GM18907 (cell line): Measurements from ENCODE around the gene LIMS1.
"Not testable (repeated sequence)": the region's sequence is repeated elsewhere in the genome, so short reads cannot be mapped to it uniquely, and the experiment has no call there.

Experiments
- ATAC-seq: cut with Tn5 transposase; IDR thresholded peaks from one replicate; pipeline ENCODE4 v1.9.1; 2021; ENCODE audit warnings: mild to moderate bottlenecking, moderate library complexity; ENCODE audit not compliant: unreplicated experiment

LIMS1 gene

DNA sequence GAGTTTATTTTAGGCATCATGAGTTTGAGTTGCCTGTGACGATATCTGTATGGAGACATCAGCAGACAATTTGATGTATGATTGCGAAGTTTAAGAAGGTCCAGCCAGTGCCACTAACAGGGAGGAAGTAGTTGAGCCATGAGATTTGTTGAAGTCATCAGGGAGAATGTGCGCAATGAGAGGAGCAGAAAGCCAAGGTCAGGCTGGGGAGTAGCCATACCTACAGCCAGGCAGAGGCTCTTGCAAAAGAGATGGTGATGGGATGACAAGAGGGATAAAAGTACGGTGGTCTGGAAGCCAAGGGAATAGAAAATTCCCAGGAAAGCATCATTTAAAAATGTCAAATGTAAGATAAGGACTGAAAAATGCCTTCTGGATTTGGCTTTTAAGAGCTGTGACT, 51.2 kb downstream of the LIMS1 start:
- ATAC-seq: no peak

GRCh38 chr2:108586116-108586515, 51.8 kb downstream of the LIMS1 start:
- no peak for ATAC-seq

DNA sequence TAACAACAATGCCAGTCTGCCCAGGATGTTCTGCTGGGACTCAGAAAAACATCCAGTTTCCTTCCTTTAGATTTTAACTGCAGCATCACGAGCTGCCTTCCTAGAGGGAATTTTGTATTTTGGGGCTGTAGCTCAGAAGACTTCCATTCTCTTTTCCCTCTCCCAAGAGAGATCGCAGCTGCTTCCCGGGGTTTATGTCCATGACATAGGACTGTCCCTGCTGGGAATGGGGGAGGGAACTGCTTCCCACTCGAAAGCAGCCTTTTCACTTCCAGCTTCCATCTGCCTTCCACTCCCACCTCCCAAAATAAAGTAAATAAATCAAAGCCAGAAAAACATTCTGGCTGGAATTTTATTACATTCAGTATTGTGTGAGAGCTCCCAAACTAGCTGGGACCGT, 52.4 kb downstream of the LIMS1 start:
- ATAC-seq: no peak

GRCh38 chr2:108587621-108588020, 53.4 kb downstream of the LIMS1 start:
- ATAC-seq: no peak

- ATAC-seq: peak; percentile 37
These were observed 53.9 kb downstream of the LIMS1 start for GRCh38 chr2:108588070-108588668.

GRCh38 chr2:108589372-108589771, 55.1 kb downstream of the LIMS1 start:
- ATAC-seq: no peak

DNA sequence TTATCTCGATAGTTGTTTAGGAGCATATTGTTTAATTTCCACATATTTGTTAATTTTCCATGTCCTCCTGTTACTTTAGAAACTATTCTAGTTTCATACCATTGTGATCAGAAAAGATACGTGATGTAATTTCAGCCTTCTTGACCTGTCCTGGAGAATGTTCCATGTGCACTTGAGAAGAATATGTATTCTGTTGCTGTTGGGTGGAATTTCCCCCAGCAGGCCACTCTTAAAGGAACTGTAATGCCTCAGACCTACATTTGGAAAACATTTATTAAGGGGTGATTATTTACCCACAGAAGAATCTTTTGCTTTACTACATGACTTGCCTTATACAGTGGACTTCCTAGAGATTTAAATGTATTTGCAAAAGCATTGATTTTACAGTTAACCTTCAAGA, 55.5 kb downstream of the LIMS1 start:
- ATAC-seq: no peak

DNA sequence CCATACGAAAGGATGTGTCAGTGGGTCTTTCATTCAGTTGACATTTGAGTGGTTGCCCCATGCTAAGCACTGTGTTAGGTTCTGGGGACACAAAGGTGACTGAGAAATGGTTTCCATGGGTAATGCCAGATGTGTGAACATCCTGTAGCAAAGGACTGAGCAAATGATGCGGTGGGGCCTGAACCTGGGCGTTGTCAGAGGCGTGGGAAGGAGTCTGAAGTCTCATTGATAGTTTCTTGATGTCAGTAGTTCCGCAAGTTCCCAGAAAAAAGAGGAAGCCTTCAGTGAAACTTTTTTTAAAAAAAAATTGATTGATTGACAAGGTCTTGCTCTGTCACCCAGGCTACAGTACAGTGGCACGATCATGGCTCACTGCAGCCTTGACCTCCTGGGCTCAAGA, 56.9 kb downstream of the LIMS1 start:
- peak; percentile 38 for ATAC-seq

DNA sequence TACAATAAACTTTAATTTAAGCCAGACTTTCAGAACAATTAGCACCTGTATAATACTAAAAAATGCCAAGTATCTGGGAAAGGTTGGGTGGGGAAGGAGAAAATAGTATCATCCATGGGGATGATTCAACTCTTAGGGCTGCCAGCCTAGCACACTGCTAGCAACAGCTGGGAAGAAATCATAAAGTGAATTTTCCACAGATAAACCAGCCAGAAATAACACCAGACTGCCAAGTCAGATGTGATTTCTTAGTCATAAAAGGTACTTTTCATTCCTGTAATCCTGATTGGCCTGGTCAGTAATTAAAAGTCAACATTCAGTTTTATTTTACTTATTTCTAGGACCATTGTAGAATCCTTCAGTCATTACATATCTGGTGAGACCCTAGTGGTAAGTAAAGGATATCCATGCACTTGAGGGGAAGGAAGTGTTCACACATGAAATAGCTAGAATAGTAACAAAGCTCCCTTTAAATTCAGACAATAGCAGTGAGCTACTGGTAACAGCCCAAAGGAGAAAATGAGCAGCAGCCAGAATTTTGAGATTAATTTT, 59.4 kb downstream of the LIMS1 start:
- ATAC-seq: peak; percentile 12

DNA sequence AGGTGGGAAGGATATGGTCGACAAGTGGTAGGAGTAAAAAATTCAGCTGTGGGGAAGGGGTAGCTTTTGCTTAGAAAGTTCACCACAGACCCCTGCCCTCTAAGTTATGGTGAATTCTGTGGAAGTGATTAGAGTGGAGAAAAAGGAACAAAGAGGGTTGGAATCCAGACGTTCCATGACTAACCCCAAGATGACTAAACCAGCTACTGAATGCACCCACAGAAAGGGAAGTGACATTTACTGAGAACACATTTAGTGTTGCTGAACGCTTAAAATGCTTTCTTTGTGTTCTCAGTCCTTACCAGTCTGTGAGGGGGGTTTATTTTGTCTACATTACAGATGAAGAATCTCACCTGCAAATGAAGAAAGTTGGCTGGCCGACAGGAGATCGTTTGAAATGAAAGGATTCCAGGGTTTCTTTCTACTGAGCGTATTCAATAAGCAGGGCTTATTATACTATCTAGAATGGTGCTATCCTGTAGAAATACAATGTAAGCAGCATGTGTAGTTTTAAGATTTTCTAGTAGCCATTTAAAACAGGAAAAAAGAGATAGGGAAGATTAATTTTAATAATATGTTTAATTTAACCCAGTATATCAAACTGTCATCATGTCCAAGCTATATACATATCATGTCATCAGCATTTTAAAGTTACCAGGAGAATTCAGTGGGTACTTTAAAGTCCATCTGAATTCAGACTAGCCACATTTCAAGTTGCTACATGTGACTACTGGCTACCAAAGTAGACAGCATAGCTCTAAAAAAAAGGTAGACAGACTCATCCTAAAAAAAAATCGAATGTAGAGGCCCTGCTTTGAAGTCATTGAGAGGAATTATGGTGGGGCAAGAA, 60.1 kb downstream of the LIMS1 start:
- ATAC-seq: peak; percentile 93

DNA sequence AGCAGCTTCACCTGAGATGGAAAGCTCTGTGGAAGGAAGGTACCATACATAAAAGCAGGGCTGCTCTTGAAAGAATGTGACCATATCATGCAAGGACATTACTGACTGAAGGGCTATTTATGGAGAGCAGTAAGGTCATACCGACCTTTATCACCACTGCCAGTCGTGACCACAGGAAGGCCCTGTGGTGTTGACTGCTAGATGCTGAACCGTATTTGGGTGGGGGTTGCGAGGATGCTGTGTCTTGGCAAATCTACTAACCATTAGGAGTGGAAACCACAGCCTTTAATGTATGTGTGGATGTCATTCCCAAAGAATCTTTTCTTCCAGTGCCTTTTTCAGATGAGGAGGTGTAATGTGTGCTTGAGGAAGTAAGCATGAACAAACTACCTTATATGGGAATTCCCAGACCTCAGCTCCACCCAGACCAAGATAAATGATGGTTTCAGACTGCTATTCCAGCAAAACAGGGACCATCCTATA, 60.8 kb downstream of the LIMS1 start:
- peak; percentile 67 for ATAC-seq

DNA sequence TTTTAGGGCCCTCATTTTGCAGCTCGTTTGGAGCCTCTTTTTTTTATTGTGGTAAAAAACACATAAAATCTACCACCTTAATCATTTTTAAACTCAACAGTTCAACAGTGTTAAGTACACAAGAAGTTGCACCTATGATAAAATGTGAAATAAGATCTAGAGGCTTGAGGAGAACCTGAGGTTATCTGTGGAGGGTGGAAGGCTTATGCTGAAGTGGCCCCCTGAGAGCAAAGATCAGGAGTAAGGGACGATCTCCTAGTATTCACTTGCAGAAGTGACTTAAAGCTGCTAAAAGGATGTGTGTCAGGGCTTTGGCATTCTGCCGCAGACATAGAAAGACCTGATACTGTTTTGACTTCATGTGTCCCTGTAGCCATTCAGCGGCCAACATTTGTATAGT, 61.5 kb downstream of the LIMS1 start:
- ATAC-seq: not testable (repeated sequence)

- not testable (repeated sequence) for ATAC-seq
These were observed 63.0 kb downstream of the LIMS1 start for GRCh38 chr2:108597105-108597744.

GRCh38 chr2:108601199-108601598, 66.9 kb downstream of the LIMS1 start:
- not testable (repeated sequence) for ATAC-seq

GRCh38 chr2:108602422-108602821, 68.2 kb downstream of the LIMS1 start:
- no peak for ATAC-seq

GRCh38 chr2:108604196-108604595, 69.9 kb downstream of the LIMS1 start:
- ATAC-seq: no peak

GRCh38 chr2:108605947-108606346, 71.7 kb downstream of the LIMS1 start:
- ATAC-seq: peak; percentile 70

DNA sequence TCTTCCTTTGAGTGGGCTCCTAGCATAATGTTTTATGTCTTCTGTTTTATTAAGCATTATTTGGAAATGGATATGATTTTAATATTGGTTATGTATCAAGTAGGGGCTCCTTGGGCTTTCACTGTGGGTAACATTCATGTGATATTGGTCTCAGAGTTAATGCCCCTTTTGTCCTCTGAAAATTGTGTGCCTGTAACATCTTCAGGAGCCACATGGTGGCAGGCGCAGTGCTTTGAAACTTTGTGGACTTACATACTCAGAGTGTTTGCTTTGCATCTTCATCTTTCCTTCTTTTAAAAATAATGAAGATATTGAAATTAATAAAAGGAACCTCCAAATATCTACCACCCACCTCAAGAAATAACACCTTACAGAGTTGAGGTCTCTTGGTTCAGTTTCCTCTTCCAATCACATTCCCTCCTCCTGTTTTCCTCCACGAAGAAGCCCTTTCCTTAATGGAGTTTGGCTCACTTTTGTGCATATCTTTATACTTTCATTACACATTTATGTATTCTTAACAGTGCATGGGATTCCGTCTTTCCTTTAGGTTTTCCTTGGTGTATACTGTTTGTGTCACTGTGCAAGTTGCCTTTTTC, 73.5 kb downstream of the LIMS1 start:
- no peak for ATAC-seq

GRCh38 chr2:108611021-108611420, 76.8 kb downstream of the LIMS1 start:
- no peak for ATAC-seq

DNA sequence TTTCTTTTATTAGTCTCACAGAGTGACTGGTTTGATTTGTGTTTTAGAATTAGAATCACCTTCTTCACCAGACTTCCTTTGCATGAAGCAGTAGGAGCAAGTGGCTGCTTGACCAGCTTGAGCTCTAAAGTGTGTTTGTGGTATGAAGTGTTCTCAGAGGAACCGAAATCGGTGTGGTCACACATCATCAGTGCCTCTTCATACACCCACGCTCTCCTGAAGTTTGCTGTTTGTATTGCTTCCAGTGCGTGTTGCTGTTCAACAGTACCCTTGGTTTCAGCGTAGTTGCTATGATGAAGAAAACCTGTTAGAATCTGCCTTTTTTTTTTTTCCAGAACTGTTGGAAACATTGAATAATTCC, 77.9 kb downstream of the LIMS1 start:
- ATAC-seq: peak; percentile 83

GRCh38 chr2:108612514-108613183, 78.4 kb downstream of the LIMS1 start:
- peak; percentile 88 for ATAC-seq
